OCI-LY1 (cell line): ENCODE data around the gene TOM1L2.

Source experiments
- H2AFZ ChIP-seq: fragments of 200-600 bp; sonication (generic), shearing (Covaris generic); 2 replicates; pipeline ENCODE4 v1.6.0; 2014; ENCODE audit warnings: antibody characterized with exemption, mild to moderate bottlenecking, low read length
- H3F3A ChIP-seq: fragments of 200-600 bp; sonication (generic), shearing (Covaris generic); 2 replicates; pipeline ENCODE4 v1.6.0; 2014; ENCODE audit warnings: mild to moderate bottlenecking, antibody characterized with exemption, low read length, moderate library complexity; ENCODE audit not compliant: insufficient read depth
- H3K27ac ChIP-seq: fragments of 200-600 bp; sonication (generic); 2 replicates; pipeline ENCODE4 v1.5.1; 2014; ENCODE audit warnings: low read length, mixed run types, mild to moderate bottlenecking, low read depth; ENCODE audit not compliant: poor library complexity, severe bottlenecking
- H3K27me3 ChIP-seq: fragments of 200-600 bp; sonication (generic); 2 replicates; pipeline ENCODE4 v1.6.0; 2014; ENCODE audit warnings: antibody characterized with exemption, mild to moderate bottlenecking, low read length, moderate library complexity; ENCODE audit not compliant: insufficient read depth
- H3K36me3 ChIP-seq: fragments of 200-600 bp; sonication (generic); 2 replicates; pipeline ENCODE4 v1.6.1; 2014; ENCODE audit warnings: mild to moderate bottlenecking, antibody characterized with exemption, low read length, moderate library complexity, mixed read lengths; ENCODE audit not compliant: insufficient read depth
- H3K4me1 ChIP-seq: fragments of 200-600 bp; sonication (generic); 2 replicates; pipeline ENCODE4 v1.5.1; 2014; ENCODE audit warnings: mild to moderate bottlenecking, low read length, moderate library complexity; ENCODE audit not compliant: insufficient read depth, severe bottlenecking
- H3K4me2 ChIP-seq: fragments of 200-600 bp; sonication (generic), shearing (Covaris generic); 2 replicates; pipeline ENCODE4 v1.6.1; 2014; ENCODE audit warnings: low read length
- H3K4me3 ChIP-seq: fragments of 200-600 bp; sonication (generic); 2 replicates; pipeline ENCODE4 v1.5.1; 2014; ENCODE audit warnings: low read length, low read depth, mild to moderate bottlenecking, mixed read lengths; ENCODE audit not compliant: poor library complexity, severe bottlenecking
- H3K79me2 ChIP-seq: fragments of 200-600 bp; shearing (Covaris generic); 2 replicates; pipeline ENCODE4 v1.6.1; 2016; ENCODE audit warnings: mixed run types, low read length, mixed read lengths; ENCODE audit not compliant: insufficient read depth
- H3K9ac ChIP-seq: fragments of 200-600 bp; sonication (generic), shearing (Covaris generic); 2 replicates; pipeline ENCODE4 v1.6.1; 2014; ENCODE audit warnings: mild to moderate bottlenecking, low read length, mixed read lengths
- H3K9me2 ChIP-seq: fragments of 200-600 bp; sonication (generic), shearing (Covaris generic); 2 replicates; pipeline ENCODE4 v1.6.1; 2014; ENCODE audit warnings: low read depth, mild to moderate bottlenecking, low read length, mixed read lengths
- H3K9me3 ChIP-seq: fragments of 200-600 bp; shearing (Covaris generic); 2 replicates; pipeline ENCODE4 v1.6.1; 2014; ENCODE audit warnings: low read length, mixed read lengths
- H4K20me1 ChIP-seq: fragments of 200-600 bp; sonication (generic), shearing (Covaris generic); 2 replicates; pipeline ENCODE4 v1.6.0; 2016; ENCODE audit warnings: mild to moderate bottlenecking, low read length; ENCODE audit not compliant: insufficient read depth
- CTCF ChIP-seq: fragments of 200-600 bp; sonication (generic), shearing (Covaris generic); IDR thresholded peaks from 2 replicates; pipeline ENCODE4 v1.5.1; 2017; ENCODE audit warnings: mild to moderate bottlenecking, antibody characterized with exemption, low read length, moderate library complexity, mixed read lengths
- EZH2 ChIP-seq: fragments of 200-600 bp; sonication (generic), shearing (Covaris generic); IDR thresholded peaks from 2 replicates; pipeline ENCODE4 v1.8.0; 2017; ENCODE audit warnings: borderline replicate concordance, mixed run types, mild to moderate bottlenecking, antibody characterized with exemption, low read length, moderate library complexity, mixed read lengths

TOM1L2 gene

GRCh38 chr17:18006495-18007239 is 34.5 kb upstream of the TOM1L2 start:
- H3K9ac ChIP-seq, result no peak overlapping the region
- no peaks in the 10 kb centered on the region for H4K20me1 ChIP-seq
- H3K27me3 ChIP-seq, result no peaks in the 10 kb centered on the region

GRCh38 chr17:18005496-18005895 is 33.3 kb upstream of the TOM1L2 start:
- 0 out of 2 replicates have a peak, but pooled peaks cover 1% of the 10 kb centered on the region for H3K9me3 ChIP-seq
- H3K27ac ChIP-seq, result no peak overlapping the region

More at GRCh38 chr17:18006495-18007239, 34.5 kb upstream of the TOM1L2 start:
- H3K36me3 ChIP-seq, result peaks cover 40% of the 10 kb centered on the region
- no peaks in the 10 kb centered on the region for H3F3A ChIP-seq
- no peak overlapping the region for H3K27ac ChIP-seq
- H3K4me1 ChIP-seq, result no peaks in the 10 kb centered on the region
- H3K4me3 ChIP-seq, result no peak overlapping the region
- no peaks in the 10 kb centered on the region for H3K9me2 ChIP-seq
- no peak overlapping the region for H3K4me2 ChIP-seq
- 0 out of 2 replicates have a peak, but pooled peaks cover 2% of the 10 kb centered on the region for H3K9me3 ChIP-seq
- H3K79me2 ChIP-seq, result no peaks in the 10 kb centered on the region
- no peak overlapping the region for H2AFZ ChIP-seq
- TF ChIP-seq CTCF (no peak), EZH2 (no peak)

GRCh38 chr17:18004884-18005305 is 32.7 kb upstream of the TOM1L2 start:
- H3K9me2 ChIP-seq, result no peaks in the 10 kb centered on the region
- no peak overlapping the region for H2AFZ ChIP-seq
- no peak overlapping the region for H3K4me3 ChIP-seq
- no peaks in the 10 kb centered on the region for H3F3A ChIP-seq
- TF ChIP-seq CTCF (no peak), EZH2 (no peak)
- H3K79me2 ChIP-seq, result no peaks in the 10 kb centered on the region
- H3K36me3 ChIP-seq, result peaks cover 24% of the 10 kb centered on the region; the same call in 1 of the 2 replicates
- H3K4me1 ChIP-seq, result no peaks in the 10 kb centered on the region
- no peak overlapping the region for H3K27ac ChIP-seq
- no peaks in the 10 kb centered on the region for H3K27me3 ChIP-seq
- H3K9ac ChIP-seq, result no peak overlapping the region
- no peaks in the 10 kb centered on the region for H4K20me1 ChIP-seq
- H3K4me2 ChIP-seq, result no peak overlapping the region
- H3K9me3 ChIP-seq, result no peaks in the 10 kb centered on the region

More at GRCh38 chr17:18005496-18005895, 33.3 kb upstream of the TOM1L2 start:
- no peaks in the 10 kb centered on the region for H3F3A ChIP-seq
- H3K36me3 ChIP-seq, result peaks cover 30% of the 10 kb centered on the region
- no peaks in the 10 kb centered on the region for H3K79me2 ChIP-seq
- no peak overlapping the region for H3K9ac ChIP-seq
- H3K9me2 ChIP-seq, result no peaks in the 10 kb centered on the region
- TF ChIP-seq CTCF, result no peak
- TF ChIP-seq EZH2, result no peak
- H3K4me3 ChIP-seq, result no peak overlapping the region
- H2AFZ ChIP-seq, result no peak overlapping the region
- no peaks in the 10 kb centered on the region for H4K20me1 ChIP-seq
- H3K4me2 ChIP-seq, result no peak overlapping the region
- no peaks in the 10 kb centered on the region for H3K27me3 ChIP-seq
- no peaks in the 10 kb centered on the region for H3K4me1 ChIP-seq
